Left ventricle myocardium inferior (tissue), 1 donor: ENCODE results near the gene ACTN1. TPM values are rescaled to one million over a fixed set of nuclear protein-coding genes. Genes with fewer than 3 reads are reported as not detected.

ENCODE experiments used
- DNase-seq: peaks from one replicate; pipeline ENCODE4 v3.0.0-alpha.2; 2020
- H3K27ac ChIP-seq: fragments of 200-600 bp; replicated peaks from 2 replicates; pipeline ENCODE4 v1.8.0; 2021
- H3K27me3 ChIP-seq: fragments of 200-600 bp; 2 replicates; pipeline ENCODE4 v1.8.0; 2021; ENCODE audit warnings: low read depth
- H3K36me3 ChIP-seq: fragments of 200-600 bp; 2 replicates; pipeline ENCODE4 v1.8.0; 2021
- H3K4me1 ChIP-seq: fragments of 200-600 bp; 2 replicates; pipeline ENCODE4 v1.8.0; 2021
- H3K4me3 ChIP-seq: fragments of 200-600 bp; 2 replicates; pipeline ENCODE4 v1.8.0; 2021; ENCODE audit warnings: mild to moderate bottlenecking, moderate library complexity
- H3K9me3 ChIP-seq: fragments of 200-600 bp; replicated peaks from 2 replicates; pipeline ENCODE4 v1.8.0; 2021
- CTCF ChIP-seq: fragments of 200-600 bp; IDR thresholded peaks from 2 replicates; pipeline ENCODE4 v1.8.0; 2021; ENCODE audit warnings: antibody characterized with exemption, mild to moderate bottlenecking, borderline replicate concordance
- intact Hi-C: fragments of 100-400 bp; cut with micrococcal nuclease; formaldehyde crosslinking; loops from one replicate; pipeline ENCODE4 v1.11.0; 2022
- total RNA-seq: library from RNA; stranded (reverse); fragmentation: NEBNext Ultra II Directional; extraction: Animal tissue kit (Norgen Biotek cat#: 25700); gene quantifications from one replicate; pipeline ENCODE4 v1.2.1, GENCODE V29; 2021
- donor health status: DM: no; HTN: yes; CAD: no; lungs with severe emphysema.

The ACTN1 gene
- total RNA-seq, 1 donor from 2014 or later: 75.4 TPM

- no peak for TF ChIP-seq CTCF
- Histone ChIP-seq H3K27me3 (no peaks in the 10 kb centered on the region), H3K36me3 (no peaks in the 10 kb centered on the region), H3K9me3 (no peaks in the 10 kb centered on the region), H3K27ac (no peak overlapping the region), H3K4me1 (no peaks in the 10 kb centered on the region), H3K4me3 (no peak overlapping the region)
- intact Hi-C loops: no loop called here
- DNase-seq: no peak
Measured at GRCh38 chr14:68998062-68998461, 19.0 kb upstream of the ACTN1 start.

GRCh38 chr14:68995731-68996130 lies 16.6 kb upstream of the ACTN1 start:
- Histone ChIP-seq H3K27ac (no peak overlapping the region), H3K9me3 (no peaks in the 10 kb centered on the region), H3K27me3 (no peaks in the 10 kb centered on the region), H3K36me3 (no peaks in the 10 kb centered on the region), H3K4me3 (no peak overlapping the region), H3K4me1 (no peaks in the 10 kb centered on the region)
- intact Hi-C loops: no loop called here
- DNase-seq: no peak
- TF ChIP-seq CTCF: no peak

- intact Hi-C loops: no loop called here
- DNase-seq: no peak
- Histone ChIP-seq H3K27ac (no peak overlapping the region), H3K9me3 (no peaks in the 10 kb centered on the region), H3K4me3 (no peak overlapping the region), H3K4me1 (no peaks in the 10 kb centered on the region), H3K27me3 (no peaks in the 10 kb centered on the region), H3K36me3 (no peaks in the 10 kb centered on the region)
- TF ChIP-seq CTCF: no peak
Measured at GRCh38 chr14:68994056-68994455, 15.0 kb upstream of the ACTN1 start.

GRCh38 chr14:68987653-68988036 lies 8.5 kb upstream of the ACTN1 start:
- intact Hi-C loops: no loop called here

GRCh38 chr14:68986926-68987652 lies 8.0 kb upstream of the ACTN1 start:
- DNase-seq: no peak
- no peak for TF ChIP-seq CTCF
- intact Hi-C loops: no loop called here

More at GRCh38 chr14:68987653-68988036, 8.5 kb upstream of the ACTN1 start:
- H3K4me1 ChIP-seq: no peaks in the 10 kb centered on the region
- no peak for TF ChIP-seq CTCF
- no peak for DNase-seq
- no peak overlapping the region for H3K4me3 ChIP-seq
- no peaks in the 10 kb centered on the region for H3K36me3 ChIP-seq
- no peaks in the 10 kb centered on the region for H3K27me3 ChIP-seq
- H3K27ac ChIP-seq: no peak overlapping the region
- no peaks in the 10 kb centered on the region for H3K9me3 ChIP-seq

More at GRCh38 chr14:68986926-68987652, 8.0 kb upstream of the ACTN1 start:
- Histone ChIP-seq H3K9me3 (no peaks in the 10 kb centered on the region), H3K36me3 (no peaks in the 10 kb centered on the region), H3K27ac (no peak overlapping the region), H3K4me1 (no peaks in the 10 kb centered on the region), H3K27me3 (no peaks in the 10 kb centered on the region), H3K4me3 (no peak overlapping the region)
